Ishikawa (cell line): ENCODE measurements around the gene PALLD.

Experiments used
- CEBPB ChIP-seq: IDR thresholded peaks from 2 replicates; pipeline ENCODE4 v1.6.1; 2012
- CREB1 ChIP-seq: IDR thresholded peaks from 2 replicates; pipeline ENCODE4 v1.6.1; 2012; ENCODE audit warnings: low read depth
- EGR1 ChIP-seq: IDR thresholded peaks from 2 replicates; pipeline ENCODE4 v1.6.1; 2012
- EP300 ChIP-seq: IDR thresholded peaks from 2 replicates; pipeline ENCODE4 v1.6.1; 2012; ENCODE audit warnings: borderline replicate concordance
- FOXM1 ChIP-seq: IDR thresholded peaks from 2 replicates; pipeline ENCODE4 v1.6.1; 2012; ENCODE audit warnings: low read depth, borderline replicate concordance
- MAX ChIP-seq: IDR thresholded peaks from 2 replicates; pipeline ENCODE4 v1.6.1; 2012
- NFIC ChIP-seq: IDR thresholded peaks from 2 replicates; pipeline ENCODE4 v1.6.1; 2012
- RAD21 ChIP-seq: IDR thresholded peaks from 2 replicates; pipeline ENCODE4 v1.6.1; 2012; ENCODE audit warnings: low read depth
- REST ChIP-seq: IDR thresholded peaks from 2 replicates; pipeline ENCODE4 v1.6.1; 2012; ENCODE audit warnings: low read depth, mild to moderate bottlenecking
- TAF1 ChIP-seq: IDR thresholded peaks from 2 replicates; pipeline ENCODE4 v1.6.1; 2012; ENCODE audit warnings: low read depth, mild to moderate bottlenecking
- TCF12 ChIP-seq: IDR thresholded peaks from 2 replicates; pipeline ENCODE4 v1.6.1; 2012; ENCODE audit warnings: low read depth
- TEAD4 ChIP-seq: IDR thresholded peaks from 2 replicates; pipeline ENCODE4 v1.6.1; 2012
- USF1 ChIP-seq: IDR thresholded peaks from 2 replicates; pipeline ENCODE4 v1.6.1; 2012
- YY1 ChIP-seq: IDR thresholded peaks from 2 replicates; pipeline ENCODE4 v1.6.1; 2012; ENCODE audit warnings: low read depth
- ZBTB7A ChIP-seq: IDR thresholded peaks from 2 replicates; pipeline ENCODE4 v1.6.1; 2012; ENCODE audit warnings: low read depth

The PALLD gene

GRCh38 chr4:168689791-168690190 lies 192.9 kb downstream of the PALLD start:
- TF ChIP-seq REST: no peak
- TF ChIP-seq TEAD4: no peak
- TF ChIP-seq MAX: no peak
- TF ChIP-seq FOXM1: no peak
- no peak for TF ChIP-seq USF1
- TF ChIP-seq ZBTB7A: no peak
- no peak for TF ChIP-seq YY1
- TF ChIP-seq NFIC: no peak
- no peak for TF ChIP-seq TCF12
- TF ChIP-seq CEBPB: no peak
- TF ChIP-seq EP300: no peak

- TF ChIP-seq NFIC (no peak), USF1 (no peak), CREB1 (no peak), MAX (no peak), FOXM1 (no peak), YY1 (no peak), EP300 (no peak), REST (no peak), TEAD4 (no peak), RAD21 (no peak), CEBPB (no peak), TCF12 (no peak), EGR1 (no peak), TAF1 (no peak), ZBTB7A (no peak)
Measured at GRCh38 chr4:168690199-168690598, 193.3 kb downstream of the PALLD start.

- TF ChIP-seq FOXM1 (no peak), MAX (no peak), ZBTB7A (no peak), TCF12 (no peak), REST (no peak), EP300 (no peak), USF1 (no peak), YY1 (no peak), TAF1 (no peak), EGR1 (no peak), RAD21 (no peak)
Measured at GRCh38 chr4:168691631-168692369, 194.9 kb downstream of the PALLD start.
